HG02623 (cell line): ENCODE results near the gene CYP4F8.
"Not testable (repeated sequence)": the region's sequence is repeated elsewhere in the genome, so short reads cannot be mapped to it uniquely, and the experiment has no call there.

Source experiments
- ATAC-seq: cut with Tn5 transposase; IDR thresholded peaks from one replicate; pipeline ENCODE4 v1.9.1; 2021; ENCODE audit warnings: moderate library complexity; ENCODE audit not compliant: unreplicated experiment

CYP4F8 gene

GRCh38 chr19:15642807-15643206 lies 27.8 kb downstream of the CYP4F8 start:
- ATAC-seq = no peak

GRCh38 chr19:15643387-15643786 lies 28.4 kb downstream of the CYP4F8 start:
- ATAC-seq = no peak

- no peak for ATAC-seq
Measured at GRCh38 chr19:15644066-15644741, 29.2 kb downstream of the CYP4F8 start.

- ATAC-seq = no peak
Measured at GRCh38 chr19:15644816-15645215, 29.8 kb downstream of the CYP4F8 start.

GRCh38 chr19:15649526-15649925 lies 34.5 kb downstream of the CYP4F8 start:
- no peak for ATAC-seq

- ATAC-seq = not testable (repeated sequence)
Measured at GRCh38 chr19:15650123-15650522, 35.1 kb downstream of the CYP4F8 start.

GRCh38 chr19:15651791-15652190 lies 36.8 kb downstream of the CYP4F8 start:
- ATAC-seq = no peak

- no peak for ATAC-seq
Measured at GRCh38 chr19:15652559-15653278, 37.7 kb downstream of the CYP4F8 start.

- no peak for ATAC-seq
Measured at GRCh38 chr19:15656467-15656866, 41.4 kb downstream of the CYP4F8 start.

GRCh38 chr19:15663247-15663646 lies 48.2 kb downstream of the CYP4F8 start:
- no peak for ATAC-seq

GRCh38 chr19:15666186-15666585 lies 51.2 kb downstream of the CYP4F8 start:
- ATAC-seq = no peak

- ATAC-seq = no peak
Measured at GRCh38 chr19:15666883-15667282, 51.9 kb downstream of the CYP4F8 start.

- no peak for ATAC-seq
Measured at GRCh38 chr19:15669440-15669839, 54.4 kb downstream of the CYP4F8 start.

GRCh38 chr19:15669891-15670290 lies 54.9 kb downstream of the CYP4F8 start:
- no peak for ATAC-seq

- ATAC-seq = no peak
Measured at GRCh38 chr19:15671237-15671821, 56.3 kb downstream of the CYP4F8 start.

GRCh38 chr19:15671891-15672579 lies 57.0 kb downstream of the CYP4F8 start:
- no peak for ATAC-seq

- no peak for ATAC-seq
Measured at GRCh38 chr19:15672580-15673175, 57.7 kb downstream of the CYP4F8 start, which contains the start of gene CYP4F12. Gene CYP4F12 (plus strand): TSS chr19:15673087. CDS start chr19:15673530, 443 bp downstream.

- ATAC-seq = no peak
Measured at GRCh38 chr19:15673176-15673654, 58.2 kb downstream of the CYP4F8 start.

- ATAC-seq = no peak
Measured at GRCh38 chr19:15675560-15675959, 60.5 kb downstream of the CYP4F8 start.

GRCh38 chr19:15679089-15679488 lies 64.1 kb downstream of the CYP4F8 start:
- no peak for ATAC-seq

GRCh38 chr19:15679865-15680264 lies 64.8 kb downstream of the CYP4F8 start:
- not testable (repeated sequence) for ATAC-seq
